Fibroblast of mammary gland (primary cell): Measurements from ENCODE around the gene TXN2.

Experiments
- DNase-seq: peaks from one replicate; pipeline ENCODE4 v3.0.0-alpha.2; 2010; ENCODE audit warnings: low read depth
- H3K4me3 ChIP-seq: 2 replicates; pipeline ENCODE4 v1.5.1; 2011; ENCODE audit warnings: low read depth, mild to moderate bottlenecking, low read length, moderate library complexity; ENCODE audit not compliant: control insufficient read depth
- TF ChIP-seq, protein P1 (sequence below): conservative IDR thresholded peaks from 2 replicates; pipeline ENCODE4 v1.5.1; 2011; ENCODE audit warnings: low read depth, low read length, inconsistent platforms; ENCODE audit not compliant: control insufficient read depth, insufficient read depth

Gene TXN2

DNA sequence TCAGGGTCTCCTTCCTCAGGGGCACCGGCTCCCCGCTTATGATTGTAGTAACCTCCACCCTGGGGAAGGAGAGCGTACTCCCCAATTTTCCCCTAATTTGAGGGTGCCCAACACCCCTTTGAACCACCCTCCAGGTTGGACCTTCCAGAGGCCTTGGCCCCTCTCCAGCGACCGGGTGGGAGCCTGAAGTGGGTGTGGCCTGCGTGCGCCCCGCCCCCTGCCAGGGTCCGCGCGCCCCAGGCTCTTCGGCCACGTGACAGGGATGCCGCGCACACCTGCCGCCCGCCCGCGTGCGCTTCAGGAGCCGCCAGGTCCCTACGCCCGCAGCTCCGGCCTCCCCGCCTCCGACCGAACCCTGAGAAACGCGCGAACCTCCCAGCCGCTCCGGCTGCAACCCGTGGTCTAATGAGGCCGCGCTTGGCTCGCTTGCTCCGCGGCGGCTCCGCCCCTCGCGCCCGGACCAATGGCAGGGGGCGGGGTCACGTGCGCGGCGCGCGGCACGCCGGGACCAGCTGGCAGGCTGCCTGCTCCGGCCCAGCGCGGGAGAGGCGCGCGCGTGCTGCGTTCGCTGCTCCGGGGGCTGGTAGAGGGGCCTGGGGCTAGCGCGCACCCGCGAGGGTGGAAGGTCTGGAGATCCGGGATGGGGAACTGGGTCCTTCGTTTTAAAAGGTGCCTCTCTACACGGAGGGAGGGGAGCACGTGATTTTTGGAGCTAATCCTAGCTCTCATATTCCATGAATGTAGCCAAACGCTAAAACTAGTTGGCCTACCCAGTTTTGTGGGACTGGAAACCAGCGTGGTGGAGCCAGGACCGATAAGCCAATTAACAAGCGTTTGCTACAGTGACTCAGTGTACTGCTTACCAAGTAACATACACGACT is 25.4 kb upstream of the TXN2 start, which contains the start of gene FOXRED2:
FOXRED2 (minus strand) TSS at position 404 of the 881 bp plus-strand sequence. CDS start 618 bp downstream, outside the sequence.
- DNase-seq: peak; percentile 74
- TF ChIP-seq, protein P1, sequence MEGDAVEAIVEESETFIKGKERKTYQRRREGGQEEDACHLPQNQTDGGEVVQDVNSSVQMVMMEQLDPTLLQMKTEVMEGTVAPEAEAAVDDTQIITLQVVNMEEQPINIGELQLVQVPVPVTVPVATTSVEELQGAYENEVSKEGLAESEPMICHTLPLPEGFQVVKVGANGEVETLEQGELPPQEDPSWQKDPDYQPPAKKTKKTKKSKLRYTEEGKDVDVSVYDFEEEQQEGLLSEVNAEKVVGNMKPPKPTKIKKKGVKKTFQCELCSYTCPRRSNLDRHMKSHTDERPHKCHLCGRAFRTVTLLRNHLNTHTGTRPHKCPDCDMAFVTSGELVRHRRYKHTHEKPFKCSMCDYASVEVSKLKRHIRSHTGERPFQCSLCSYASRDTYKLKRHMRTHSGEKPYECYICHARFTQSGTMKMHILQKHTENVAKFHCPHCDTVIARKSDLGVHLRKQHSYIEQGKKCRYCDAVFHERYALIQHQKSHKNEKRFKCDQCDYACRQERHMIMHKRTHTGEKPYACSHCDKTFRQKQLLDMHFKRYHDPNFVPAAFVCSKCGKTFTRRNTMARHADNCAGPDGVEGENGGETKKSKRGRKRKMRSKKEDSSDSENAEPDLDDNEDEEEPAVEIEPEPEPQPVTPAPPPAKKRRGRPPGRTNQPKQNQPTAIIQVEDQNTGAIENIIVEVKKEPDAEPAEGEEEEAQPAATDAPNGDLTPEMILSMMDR: no peak
- H3K4me3 ChIP-seq: peak within 1 kb of the TSS; percentile 40

DNA sequence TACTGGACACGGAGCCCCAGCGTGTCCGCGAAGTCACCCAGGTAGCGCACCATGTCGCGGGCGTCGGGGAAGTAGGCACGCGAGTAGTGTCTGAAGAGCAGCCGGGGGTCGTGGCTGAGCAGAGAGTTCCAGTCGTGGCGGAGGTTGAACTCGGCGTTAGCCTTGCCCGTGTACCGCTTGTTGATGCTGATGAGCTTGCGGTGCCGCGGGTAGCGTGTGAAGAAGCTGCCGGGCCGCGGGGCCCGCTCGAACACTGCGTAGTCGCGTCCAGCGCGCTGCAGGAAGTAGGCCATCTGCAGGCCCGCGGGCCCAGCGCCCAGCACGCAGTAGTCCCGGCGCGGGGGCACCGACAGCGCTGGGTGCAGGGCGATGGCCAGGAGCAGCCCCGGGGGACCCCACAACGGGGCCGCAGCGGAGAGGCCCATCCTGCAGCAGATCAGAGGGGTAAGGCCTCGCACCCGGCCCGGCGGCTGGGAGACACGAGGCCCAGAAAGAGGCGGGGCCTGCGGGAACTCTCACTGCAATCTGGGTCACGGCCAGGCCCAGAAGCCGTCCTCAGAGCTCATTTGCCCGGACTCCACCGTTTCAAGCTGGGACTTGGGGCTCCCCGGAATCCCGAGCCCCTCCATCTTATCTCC is 24.7 kb upstream of the TXN2 start:
- TF ChIP-seq, protein P1: no peak
- peak overlapping the region; percentile 40 for H3K4me3 ChIP-seq
- DNase-seq: no peak

DNA sequence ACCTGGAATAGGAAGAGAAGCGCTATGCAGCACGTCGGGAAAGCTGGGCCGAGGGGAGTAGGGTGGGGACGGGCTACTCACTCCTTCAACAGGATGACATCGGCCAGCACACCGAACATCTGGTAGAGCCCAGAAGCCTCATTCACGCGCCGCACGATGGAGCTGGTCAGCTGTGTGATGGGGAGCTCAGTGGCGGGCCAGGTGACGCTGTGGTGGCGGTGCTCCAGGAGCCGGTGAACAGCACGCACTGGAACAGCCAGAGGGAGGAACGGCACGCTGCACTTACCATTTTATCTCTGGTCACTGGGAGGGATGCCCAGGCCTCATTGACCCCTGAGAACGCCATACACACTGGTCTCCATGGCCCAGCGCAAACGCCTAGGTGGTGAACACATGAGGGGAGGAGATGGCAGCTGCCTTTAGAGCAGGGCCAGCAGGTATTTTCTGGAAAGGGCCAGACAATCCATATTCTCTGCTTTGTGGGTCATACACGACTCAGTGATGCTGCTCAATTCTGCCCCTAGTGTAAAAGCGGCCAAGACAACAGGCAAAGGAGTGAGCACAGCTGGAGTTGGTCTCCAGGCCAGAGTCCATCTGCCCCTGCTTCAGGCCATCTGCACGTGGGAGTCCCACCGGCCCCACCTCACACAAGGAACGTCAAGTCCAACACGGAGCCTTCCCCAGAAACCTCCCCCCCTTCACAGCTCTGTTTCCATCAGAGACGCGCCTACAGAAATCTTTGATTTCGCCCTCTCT is 16.6 kb upstream of the TXN2 start:
- TF ChIP-seq, protein P1: no peak
- no peak for DNase-seq
- H3K4me3 ChIP-seq: no peak overlapping the region

DNA sequence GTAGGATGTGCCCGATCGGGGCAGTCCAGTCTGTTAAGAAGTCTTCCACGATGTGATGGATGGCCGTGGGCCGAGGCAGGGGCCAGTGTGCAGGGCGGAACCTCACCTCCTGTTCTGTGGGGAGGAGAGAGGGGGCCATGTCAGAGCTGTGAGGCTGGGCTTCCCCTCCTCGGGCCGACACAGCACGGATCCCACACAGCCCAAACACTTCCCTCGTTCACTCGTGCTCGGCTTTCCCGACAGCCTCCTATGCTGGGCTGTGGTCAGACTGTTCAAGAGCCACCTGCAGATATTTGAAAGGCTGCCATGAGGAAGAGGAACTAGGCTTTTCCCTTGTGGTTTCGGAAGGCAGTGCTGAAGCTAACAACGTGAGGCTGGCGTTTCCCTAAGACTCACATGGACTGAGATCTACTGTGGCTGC is 12.3 kb upstream of the TXN2 start:
- TF ChIP-seq, protein P1: no peak
- DNase-seq: no peak

DNA sequence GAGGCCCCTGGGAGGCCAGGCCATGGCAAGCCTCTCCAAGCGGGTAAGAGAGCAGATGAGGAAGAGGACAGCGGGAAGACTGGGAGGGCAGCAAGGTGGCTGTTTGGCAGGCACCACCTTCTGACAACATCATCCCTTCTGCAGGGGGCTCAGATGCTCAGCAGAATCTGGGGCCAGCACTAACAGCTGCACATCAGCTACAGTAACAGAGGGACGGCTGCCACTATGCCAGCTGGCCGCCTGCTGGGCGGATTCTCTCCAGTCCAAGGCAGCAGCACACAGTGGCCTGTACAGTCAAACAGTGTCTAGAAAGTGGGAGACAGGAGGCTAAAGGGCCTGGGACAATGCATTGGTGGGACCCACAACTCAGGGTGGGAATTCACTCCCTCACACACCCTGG is 10.7 kb upstream of the TXN2 start:
- TF ChIP-seq, protein P1: no peak
- no peak overlapping the region for H3K4me3 ChIP-seq
- DNase-seq: no peak

More for the DNA sequence above, 12.3 kb upstream of the TXN2 start:
- H3K4me3 ChIP-seq: no peak overlapping the region

DNA sequence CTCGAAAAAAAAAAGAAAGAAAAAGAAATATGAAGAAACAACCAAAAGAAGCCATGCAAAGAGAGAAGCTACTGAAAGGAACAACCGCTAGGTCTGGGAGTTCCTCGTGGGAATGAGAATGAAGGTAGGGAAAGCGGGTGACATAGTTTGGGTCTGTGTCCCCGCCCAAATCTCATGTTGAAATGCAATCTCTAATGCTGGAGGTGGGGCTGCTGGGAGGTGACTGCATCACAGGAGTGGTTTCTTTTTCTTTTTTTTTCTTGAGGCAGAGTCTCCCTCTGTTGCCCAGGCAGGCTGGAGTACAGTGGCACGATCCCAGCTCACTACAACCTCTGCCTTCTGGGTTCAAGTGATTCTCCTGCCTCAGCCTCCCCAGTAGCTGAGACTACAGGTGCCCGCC is 9.7 kb upstream of the TXN2 start:
- DNase-seq: no peak
- H3K4me3 ChIP-seq: no peak overlapping the region
- TF ChIP-seq, protein P1: no peak
